ENCODE results near the gene SEC61B. TPM values are rescaled to one million over a fixed set of nuclear protein-coding genes. Genes with fewer than 3 reads are reported as not detected.

Gene SEC61B
- total RNA-seq, 6 donors from 2014 or later = 26.2 to 128 (median 95.7) TPM

- Histone ChIP-seq H3K27me3 (no peaks in the 10 kb centered on the region), H3K9me3 (no peaks in the 10 kb centered on the region), H3K4me1 (peaks cover 5 to 14% (median 10%) of the 10 kb centered on the region in 4 donors), H3K4me3 (no peak overlapping the region), H3K27ac (peak overlapping the region in 1 of 4 donors; percentile 28), H3K36me3 (no peaks in the 10 kb centered on the region)
- ATAC-seq (ENCODE audit: low FRiP score in 2 of 2) (no peak), DNase-seq (no peak)
- no peak for TF ChIP-seq EP300 (IDR thresholded peaks at IDR 0.05)
- no peak for TF ChIP-seq POLR2A (IDR thresholded peaks at IDR 0.05)
- no peak for TF ChIP-seq CTCF (IDR thresholded peaks at IDR 0.05)
- TF ChIP-seq POLR2AphosphoS5 (IDR thresholded peaks at IDR 0.05) = no peak
- WGBS, 2 donors = 41 to 62% methylated on average over 4 of the region's 4 CpGs
Observed at GRCh38 chr9:99181621-99182020, 40.5 kb upstream of the SEC61B start.

DNA sequence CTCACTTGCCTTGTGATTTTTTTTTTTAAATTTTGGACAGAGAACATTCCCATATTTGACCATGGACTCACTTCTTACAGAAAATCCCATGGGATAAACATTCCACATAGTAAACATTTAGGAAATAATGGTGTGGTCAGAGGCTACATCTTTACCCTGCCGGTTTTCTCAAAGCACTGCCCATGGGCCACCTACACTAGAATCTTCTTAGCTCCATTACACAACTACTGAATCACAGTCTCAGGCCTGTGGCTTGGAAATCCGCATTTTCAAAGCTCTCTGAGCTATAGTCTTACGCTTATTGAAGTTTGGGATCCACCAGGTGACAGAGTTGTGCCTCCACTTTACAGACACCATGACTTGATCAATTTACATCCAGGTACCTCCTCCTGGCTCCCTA lies 39.7 kb upstream of the SEC61B start:
- Histone ChIP-seq H3K27me3 (no peaks in the 10 kb centered on the region), H3K27ac (no peak overlapping the region), H3K9me3 (no peaks in the 10 kb centered on the region), H3K4me1 (peaks cover 5 to 14% (median 10%) of the 10 kb centered on the region in 4 donors), H3K36me3 (no peaks in the 10 kb centered on the region), H3K4me3 (no peak overlapping the region)
- no peak for ATAC-seq (ENCODE audit: low FRiP score in 2 of 2)
- DNase-seq = no peak
- WGBS, 2 donors = 91 to 95% methylated on average over 3 of the region's 3 CpGs
- TF ChIP-seq POLR2A (IDR thresholded peaks at IDR 0.05) (no peak), POLR2AphosphoS5 (IDR thresholded peaks at IDR 0.05) (no peak), CTCF (IDR thresholded peaks at IDR 0.05) (no peak), EP300 (IDR thresholded peaks at IDR 0.05) (no peak)

DNA sequence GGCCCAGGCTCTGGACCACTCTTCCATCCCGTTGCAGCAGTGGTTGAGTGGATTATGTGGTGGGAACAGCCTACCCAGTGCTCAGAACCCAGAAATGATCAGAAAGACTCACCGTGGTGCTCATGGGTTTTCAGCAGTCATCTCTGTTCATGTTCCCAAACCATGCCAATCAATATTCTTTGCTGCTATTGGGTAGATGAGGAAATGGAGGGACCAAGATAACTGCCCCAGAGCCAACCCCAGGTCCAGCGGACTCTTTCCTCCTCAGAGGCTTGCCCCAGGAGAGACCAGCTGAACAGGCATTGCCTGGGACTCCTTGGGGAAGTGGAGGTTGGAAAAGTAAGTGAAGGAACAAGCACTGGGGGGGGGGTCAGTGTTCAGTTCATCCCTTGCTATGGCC lies 38.5 kb upstream of the SEC61B start:
- ATAC-seq (ENCODE audit: low FRiP score in 2 of 2) (no peak), DNase-seq (no peak)
- Histone ChIP-seq H3K36me3 (no peaks in the 10 kb centered on the region), H3K4me3 (no peak overlapping the region), H3K4me1 (peaks cover 5 to 14% (median 10%) of the 10 kb centered on the region in 4 donors), H3K27me3 (no peaks in the 10 kb centered on the region), H3K27ac (peak overlapping the region in 2 of 4 donors; percentile 8 to 32), H3K9me3 (no peaks in the 10 kb centered on the region)
- WGBS, 2 donors = 90% methylated on average over 3 of the region's 3 CpGs
- no peak for TF ChIP-seq POLR2AphosphoS5 (IDR thresholded peaks at IDR 0.05)

DNA sequence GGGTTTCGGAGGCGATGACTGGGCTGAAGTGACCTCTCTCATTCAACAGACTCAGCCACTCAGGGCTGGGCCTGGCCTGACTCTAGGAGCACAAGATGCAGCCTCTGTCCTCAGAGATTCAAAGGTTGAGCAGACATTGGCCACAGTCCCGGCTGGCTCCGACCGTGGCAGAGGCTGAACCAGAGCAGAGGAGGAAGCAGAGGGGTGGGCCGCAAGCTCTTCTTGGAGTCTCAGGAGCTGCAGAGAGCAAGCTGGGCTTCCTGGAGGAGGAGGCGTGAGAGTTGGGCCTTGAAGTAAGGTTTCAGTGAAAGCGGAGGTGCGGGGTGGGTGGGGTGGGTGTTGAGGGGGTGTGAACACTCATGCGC lies 38.0 kb upstream of the SEC61B start:
- H3K27ac ChIP-seq = peak overlapping the region in 3 of 4 donors; percentile 8 to 32 (median 23)

More for the DNA sequence above, 38.0 kb upstream of the SEC61B start:
- H3K9me3 ChIP-seq = no peaks in the 10 kb centered on the region
- WGBS, 2 donors = 45 to 50% methylated on average over 7 to 9 of the region's 10 CpGs
- H3K4me3 ChIP-seq = no peak overlapping the region
- H3K36me3 ChIP-seq = no peaks in the 10 kb centered on the region
- peak in 1 of 2 donors; percentile 59 for DNase-seq
- H3K4me1 ChIP-seq = peaks cover 5 to 14% (median 10%) of the 10 kb centered on the region in 4 donors
- no peaks in the 10 kb centered on the region for H3K27me3 ChIP-seq
- TF ChIP-seq POLR2A (IDR thresholded peaks at IDR 0.05) = no peak
- no peak for TF ChIP-seq CTCF (IDR thresholded peaks at IDR 0.05)
- TF ChIP-seq POLR2AphosphoS5 (IDR thresholded peaks at IDR 0.05) = no peak
- no peak for TF ChIP-seq EP300 (IDR thresholded peaks at IDR 0.05)
- peak in 1 of 2 donors; percentile 40 for ATAC-seq (ENCODE audit: low FRiP score in 2 of 2)

Data from upper lobe of left lung (tissue), 6 donors.